Large intestine (tissue), 3 donors: Measurements from ENCODE around the gene MRPL39. TPM values are rescaled to one million over a fixed set of nuclear protein-coding genes. Genes with fewer than 3 reads are reported as not detected.

Experiments used
- DNase-seq, 2 donors: peaks; one replicate each; pipeline versions ENCODE4 v3.0.0 to v3.0.0-alpha.2; 2013
- H3K27ac ChIP-seq: one replicate; pipeline ENCODE4 v1.5.1; 2013; ENCODE audit warnings: low read length
- H3K27me3 ChIP-seq: 2 replicates; pipeline ENCODE4 v1.6.1; 2013; ENCODE audit warnings: low read length; ENCODE audit not compliant: control insufficient read depth, insufficient read depth
- H3K36me3 ChIP-seq: 2 replicates; pipeline ENCODE4 v1.6.1; 2013; ENCODE audit warnings: low read length; ENCODE audit not compliant: control insufficient read depth, insufficient read depth
- H3K4me1 ChIP-seq: one replicate; pipeline ENCODE4 v1.6.1; 2013; ENCODE audit warnings: low read length; ENCODE audit not compliant: control insufficient read depth, insufficient read depth
- H3K4me3 ChIP-seq: one replicate; pipeline ENCODE4 v1.5.1; 2013; ENCODE audit warnings: low read length
- H3K9me3 ChIP-seq: one replicate; pipeline ENCODE4 v1.6.1; 2013; ENCODE audit warnings: mild to moderate bottlenecking, low read depth, low read length, moderate library complexity; ENCODE audit not compliant: control insufficient read depth
- WGBS: methylation state at CpG from one replicate; pipeline ENCODE4 v1.1.5; 2013; ENCODE audit warnings: low lambda C conversion rate; ENCODE audit not compliant: insufficient coverage; 5-methylcytosine and 5-hydroxymethylcytosine counted together
- polyA plus RNA-seq: library from polyadenylated mRNA; unstranded; fragments of 120-200 nt; gene quantifications from one replicate; pipeline ENCODE4 v1.2.1, GENCODE V29; 2013

MRPL39 gene
- polyA plus RNA-seq, 1 donor = 33.4 TPM

- Histone ChIP-seq H3K36me3 (peaks cover 15% of the 10 kb centered on the region), H3K27me3 (no peaks in the 10 kb centered on the region), H3K9me3 (no peaks in the 10 kb centered on the region), H3K4me1 (no peaks in the 10 kb centered on the region), H3K4me3 (no peak overlapping the region), H3K27ac (no peak overlapping the region)
- whole genome bisulfite sequencing = no CpG with 5 or more reads among the region's 5 CpGs
- no peak for DNase-seq
Observed at GRCh38 chr21:25582888-25583287, 24.4 kb downstream of the MRPL39 start.

GRCh38 chr21:25582164-25582790 is 25.0 kb downstream of the MRPL39 start:
- no peaks in the 10 kb centered on the region for H3K27me3 ChIP-seq
- no peaks in the 10 kb centered on the region for H3K9me3 ChIP-seq
- H3K36me3 ChIP-seq = peaks cover 11% of the 10 kb centered on the region
- H3K27ac ChIP-seq = no peak overlapping the region
- H3K4me1 ChIP-seq = no peaks in the 10 kb centered on the region
- 100% methylated on average over 2 of the region's 3 CpGs for whole genome bisulfite sequencing
- DNase-seq = no peak
- no peak overlapping the region for H3K4me3 ChIP-seq

GRCh38 chr21:25581582-25581981 is 25.7 kb downstream of the MRPL39 start:
- H3K36me3 ChIP-seq = peaks cover 9% of the 10 kb centered on the region
- H3K9me3 ChIP-seq = no peaks in the 10 kb centered on the region
- no peaks in the 10 kb centered on the region for H3K4me1 ChIP-seq
- H3K4me3 ChIP-seq = no peak overlapping the region
- DNase-seq = no peak
- H3K27me3 ChIP-seq = no peaks in the 10 kb centered on the region
- no CpG with 5 or more reads among the region's 3 CpGs for WGBS
- H3K27ac ChIP-seq = no peak overlapping the region

GRCh38 chr21:25580912-25581260 is 26.4 kb downstream of the MRPL39 start:
- Histone ChIP-seq H3K27ac (no peak overlapping the region), H3K9me3 (no peaks in the 10 kb centered on the region), H3K27me3 (no peaks in the 10 kb centered on the region), H3K4me1 (no peaks in the 10 kb centered on the region), H3K36me3 (peaks cover 5% of the 10 kb centered on the region), H3K4me3 (no peak overlapping the region)
- DNase-seq = no peak
- 95% methylated on average over 4 of the region's 4 CpGs for WGBS

GRCh38 chr21:25579226-25580013 is 27.9 kb downstream of the MRPL39 start:
- Histone ChIP-seq H3K27ac (no peak overlapping the region), H3K9me3 (no peaks in the 10 kb centered on the region), H3K36me3 (peaks cover 4% of the 10 kb centered on the region), H3K27me3 (no peaks in the 10 kb centered on the region), H3K4me1 (no peaks in the 10 kb centered on the region), H3K4me3 (no peak overlapping the region)
- no peak for DNase-seq
- WGBS = 100% methylated on average over 1 of the region's 4 CpGs

- Histone ChIP-seq H3K4me1 (no peaks in the 10 kb centered on the region), H3K36me3 (peaks cover 4% of the 10 kb centered on the region), H3K27ac (no peak overlapping the region), H3K9me3 (no peaks in the 10 kb centered on the region), H3K27me3 (no peaks in the 10 kb centered on the region), H3K4me3 (no peak overlapping the region)
- no peak for DNase-seq
- WGBS = 100% methylated on average over 1 of the region's 7 CpGs
Observed at GRCh38 chr21:25578056-25578961, 29.0 kb downstream of the MRPL39 start.

- no peak for DNase-seq
Observed at GRCh38 chr21:25577424-25578055, 29.7 kb downstream of the MRPL39 start.

GRCh38 chr21:25573409-25574206 is 33.7 kb downstream of the MRPL39 start:
- Histone ChIP-seq H3K27ac (no peak overlapping the region), H3K36me3 (peaks cover 2% of the 10 kb centered on the region), H3K9me3 (no peaks in the 10 kb centered on the region), H3K27me3 (no peaks in the 10 kb centered on the region), H3K4me3 (no peak overlapping the region), H3K4me1 (no peaks in the 10 kb centered on the region)
- WGBS = 89% methylated on average over 4 of the region's 6 CpGs
- no peak for DNase-seq

More at GRCh38 chr21:25577424-25578055, 29.7 kb downstream of the MRPL39 start:
- H3K27ac ChIP-seq = no peak overlapping the region
- peaks cover 4% of the 10 kb centered on the region for H3K36me3 ChIP-seq
- no peak overlapping the region for H3K4me3 ChIP-seq
- no peaks in the 10 kb centered on the region for H3K9me3 ChIP-seq
- 100% methylated on average over 1 of the region's 3 CpGs for WGBS
- H3K4me1 ChIP-seq = no peaks in the 10 kb centered on the region
- no peaks in the 10 kb centered on the region for H3K27me3 ChIP-seq

GRCh38 chr21:25572861-25573310 is 34.4 kb downstream of the MRPL39 start:
- Histone ChIP-seq H3K27me3 (no peaks in the 10 kb centered on the region), H3K9me3 (no peaks in the 10 kb centered on the region), H3K36me3 (peaks cover 2% of the 10 kb centered on the region), H3K27ac (no peak overlapping the region), H3K4me1 (no peaks in the 10 kb centered on the region), H3K4me3 (no peak overlapping the region)
- WGBS = 81% methylated on average over 2 of the region's 3 CpGs
- DNase-seq = no peak
